Measurements from ENCODE around the gene ADGRF5.
A peak's percentile ranks its signal among the peaks of the same experiment; 100 is the strongest.

ADGRF5 gene

GRCh38 chr6:46891252-46891795 lies 30.4 kb downstream of the ADGRF5 start:
- Histone ChIP-seq H3K36me3 (ENCODE audit: low read depth) (no peaks in the 10 kb centered on the region), H3K9me3 (ENCODE audit: severe bottlenecking) (no peaks in the 10 kb centered on the region), H3K4me1 (ENCODE audit: insufficient read depth, poor library complexity, severe bottlenecking) (peaks cover 15% of the 10 kb centered on the region), H3K4me3 (ENCODE audit: severe bottlenecking) (no peak overlapping the region), H3K27me3 (ENCODE audit: insufficient read depth, poor library complexity, severe bottlenecking) (no peaks in the 10 kb centered on the region), H3K27ac (ENCODE audit: poor library complexity, severe bottlenecking) (no peak overlapping the region)
- DNase-seq (ENCODE audit: low spot score): no peak
- no peak for ATAC-seq (ENCODE audit: low read depth)
- no peak for TF ChIP-seq CTCF (IDR thresholded peaks at IDR 0.05; ENCODE audit: poor library complexity, severe bottlenecking)

- no peaks in the 10 kb centered on the region for H3K9me3 ChIP-seq (ENCODE audit: severe bottlenecking)
- TF ChIP-seq CTCF (IDR thresholded peaks at IDR 0.05; ENCODE audit: poor library complexity, severe bottlenecking): no peak
- H3K27me3 ChIP-seq (ENCODE audit: insufficient read depth, poor library complexity, severe bottlenecking): no peaks in the 10 kb centered on the region
- H3K36me3 ChIP-seq (ENCODE audit: low read depth): no peaks in the 10 kb centered on the region
- DNase-seq (ENCODE audit: low spot score): no peak
- ATAC-seq (ENCODE audit: low read depth): peak; percentile 95
- H3K4me3 ChIP-seq (ENCODE audit: severe bottlenecking): no peak overlapping the region
- H3K27ac ChIP-seq (ENCODE audit: poor library complexity, severe bottlenecking): peak overlapping the region; percentile 59
- H3K4me1 ChIP-seq (ENCODE audit: insufficient read depth, poor library complexity, severe bottlenecking): peaks cover 15% of the 10 kb centered on the region
Observed at GRCh38 chr6:46888578-46888977, 33.2 kb downstream of the ADGRF5 start.

- TF ChIP-seq CTCF (IDR thresholded peaks at IDR 0.05; ENCODE audit: poor library complexity, severe bottlenecking): no peak
- peaks cover 15% of the 10 kb centered on the region for H3K4me1 ChIP-seq (ENCODE audit: insufficient read depth, poor library complexity, severe bottlenecking)
- no peaks in the 10 kb centered on the region for H3K9me3 ChIP-seq (ENCODE audit: severe bottlenecking)
- no peak for DNase-seq (ENCODE audit: low spot score)
- no peaks in the 10 kb centered on the region for H3K27me3 ChIP-seq (ENCODE audit: insufficient read depth, poor library complexity, severe bottlenecking)
- H3K27ac ChIP-seq (ENCODE audit: poor library complexity, severe bottlenecking): peak overlapping the region; percentile 59
- H3K4me3 ChIP-seq (ENCODE audit: severe bottlenecking): no peak overlapping the region
- no peaks in the 10 kb centered on the region for H3K36me3 ChIP-seq (ENCODE audit: low read depth)
- peak; percentile 72 for ATAC-seq (ENCODE audit: low read depth)
Observed at GRCh38 chr6:46888031-46888430, 33.7 kb downstream of the ADGRF5 start.

- no peak for TF ChIP-seq CTCF (IDR thresholded peaks at IDR 0.05; ENCODE audit: poor library complexity, severe bottlenecking)
- DNase-seq (ENCODE audit: low spot score) (no peak), ATAC-seq (ENCODE audit: low read depth) (no peak)
- no peaks in the 10 kb centered on the region for H3K27me3 ChIP-seq (ENCODE audit: insufficient read depth, poor library complexity, severe bottlenecking)
- no peak overlapping the region for H3K27ac ChIP-seq (ENCODE audit: poor library complexity, severe bottlenecking)
- no peaks in the 10 kb centered on the region for H3K9me3 ChIP-seq (ENCODE audit: severe bottlenecking)
- H3K4me3 ChIP-seq (ENCODE audit: severe bottlenecking): no peak overlapping the region
- H3K36me3 ChIP-seq (ENCODE audit: low read depth): no peaks in the 10 kb centered on the region
- H3K4me1 ChIP-seq (ENCODE audit: insufficient read depth, poor library complexity, severe bottlenecking): peaks cover under 1% of the 10 kb centered on the region
Observed at GRCh38 chr6:46882645-46883044, 39.1 kb downstream of the ADGRF5 start.

GRCh38 chr6:46879003-46879402 lies 42.7 kb downstream of the ADGRF5 start:
- no peak for DNase-seq (ENCODE audit: low spot score)
- Histone ChIP-seq H3K27me3 (ENCODE audit: insufficient read depth, poor library complexity, severe bottlenecking) (no peaks in the 10 kb centered on the region), H3K4me3 (ENCODE audit: severe bottlenecking) (no peak overlapping the region), H3K9me3 (ENCODE audit: severe bottlenecking) (no peaks in the 10 kb centered on the region), H3K36me3 (ENCODE audit: low read depth) (no peaks in the 10 kb centered on the region), H3K27ac (ENCODE audit: poor library complexity, severe bottlenecking) (no peak overlapping the region), H3K4me1 (ENCODE audit: insufficient read depth, poor library complexity, severe bottlenecking) (peaks cover 13% of the 10 kb centered on the region)
- ATAC-seq (ENCODE audit: low read depth): no peak
- no peak for TF ChIP-seq CTCF (IDR thresholded peaks at IDR 0.05; ENCODE audit: poor library complexity, severe bottlenecking)

All from RWPE2 (cell line).